GM18951 (cell line): ENCODE measurements around the gene AFM.

ENCODE experiments used
- POLR2A ChIP-seq: IDR thresholded peaks from 4 replicates; pipeline ENCODE4 v1.6.1; 2011; ENCODE audit warnings: mild to moderate bottlenecking; ENCODE audit not compliant: insufficient read length, insufficient read depth; ENCODE audit errors: extremely low read depth
- in situ Hi-C: fragments of 300-500 bp; cut with MboI; formaldehyde crosslinking; loops from one replicate; pipeline ENCODE4 v1.12.0; 2022; ENCODE audit warnings: low sequenced_read_pairs, mixed read lengths, inconsistent platforms; ENCODE audit not compliant: unreplicated experiment

AFM gene

DNA sequence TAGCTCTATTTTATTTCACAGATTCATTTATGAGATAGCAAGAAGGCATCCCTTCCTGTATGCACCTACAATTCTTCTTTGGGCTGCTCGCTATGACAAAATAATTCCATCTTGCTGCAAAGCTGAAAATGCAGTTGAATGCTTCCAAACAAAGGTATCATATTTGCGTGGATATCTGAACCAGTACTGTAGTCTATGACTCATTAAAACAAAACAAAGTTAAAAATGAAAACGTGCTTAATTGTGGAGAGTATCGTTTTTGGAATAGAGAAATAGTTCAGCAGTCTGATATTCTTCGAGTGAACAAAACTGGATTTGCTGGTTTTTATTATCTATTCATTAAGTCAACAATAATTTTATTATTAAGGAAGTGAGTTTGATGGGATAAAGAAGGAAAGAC is 39.3 kb upstream of the AFM start:
- in situ Hi-C loops: no loop called here
- no peak for TF ChIP-seq POLR2A

GRCh38 chr4:73443224-73443623 is 38.3 kb upstream of the AFM start:
- TF ChIP-seq POLR2A: no peak

DNA sequence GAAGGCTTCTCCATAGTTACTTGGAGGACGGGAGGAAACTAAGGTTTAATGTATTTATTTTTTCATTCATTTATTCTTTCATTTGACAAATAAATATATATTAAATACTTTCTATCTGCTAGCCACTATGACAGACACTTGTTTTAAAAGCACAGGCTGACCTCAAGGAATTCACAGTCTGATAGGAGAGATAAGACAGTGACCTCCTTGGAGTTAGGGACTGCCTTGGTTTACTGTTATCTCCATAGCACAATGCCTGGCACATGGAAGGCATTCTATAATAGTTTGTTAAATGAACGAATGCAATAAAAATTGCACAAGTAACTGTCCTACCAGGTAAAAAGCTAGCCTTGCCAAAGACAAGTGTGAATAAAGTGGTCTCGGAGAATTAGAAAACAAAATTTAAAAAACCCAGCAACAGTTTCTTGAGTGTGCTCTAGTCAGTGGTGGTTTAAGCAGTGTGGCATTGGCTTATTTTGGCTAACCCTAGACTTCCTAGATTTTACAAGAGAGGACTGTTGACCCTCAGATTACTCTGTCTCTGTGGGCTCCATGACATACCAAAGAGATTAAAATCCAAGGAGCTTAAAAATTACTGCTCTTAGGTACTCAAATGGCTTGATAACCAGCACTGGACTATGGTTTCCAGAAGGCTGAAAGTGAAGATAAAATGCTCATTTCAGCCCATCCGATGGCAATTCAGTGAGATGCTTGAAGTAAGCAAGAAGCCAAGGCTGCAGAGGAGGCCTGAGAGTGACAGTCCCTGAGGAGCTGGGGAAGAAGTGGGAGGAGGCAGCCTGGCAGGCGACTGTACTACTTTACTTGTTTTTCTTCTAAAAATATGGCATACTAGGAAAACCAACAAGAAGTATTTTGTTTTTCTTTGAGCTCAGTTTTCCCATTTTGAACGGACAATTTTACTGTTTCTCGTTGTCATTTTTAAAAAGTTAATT is 35.9 kb upstream of the AFM start:
- in situ Hi-C loops: no loop called here
- no peak for TF ChIP-seq POLR2A

More at GRCh38 chr4:73443224-73443623, 38.3 kb upstream of the AFM start:
- in situ Hi-C loops: no loop called here

DNA sequence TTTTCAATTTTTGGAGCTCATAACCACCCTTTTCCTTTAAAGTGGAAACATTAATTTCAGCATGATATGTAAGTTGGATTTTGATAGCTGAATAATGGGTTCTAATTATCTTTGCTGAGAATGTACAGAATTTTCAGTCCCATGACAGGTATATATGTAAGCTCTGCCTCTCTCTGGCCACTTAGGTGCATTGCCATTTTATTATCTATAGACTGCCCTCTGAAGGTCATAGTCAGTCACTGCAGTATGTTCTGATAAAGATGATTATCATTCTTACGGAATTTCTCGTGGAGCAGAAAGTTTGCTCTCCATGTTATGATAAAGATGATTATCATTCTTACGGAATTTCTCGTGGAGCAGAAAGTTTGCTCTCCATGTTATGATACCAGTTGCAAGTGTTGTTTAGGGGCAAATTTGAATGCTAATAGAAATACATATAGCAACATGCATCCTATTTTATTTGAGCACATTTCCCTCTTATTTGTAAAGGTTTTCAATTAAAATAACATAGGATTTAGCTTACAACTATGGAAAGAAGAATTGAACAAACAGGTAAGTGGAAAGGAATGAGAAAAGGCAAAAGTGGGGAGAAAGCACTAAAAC is 35.1 kb upstream of the AFM start:
- TF ChIP-seq POLR2A: no peak
- in situ Hi-C loops: no loop called here

- in situ Hi-C loops: no loop called here
Observed at GRCh38 chr4:73447671-73448070, 33.9 kb upstream of the AFM start.

DNA sequence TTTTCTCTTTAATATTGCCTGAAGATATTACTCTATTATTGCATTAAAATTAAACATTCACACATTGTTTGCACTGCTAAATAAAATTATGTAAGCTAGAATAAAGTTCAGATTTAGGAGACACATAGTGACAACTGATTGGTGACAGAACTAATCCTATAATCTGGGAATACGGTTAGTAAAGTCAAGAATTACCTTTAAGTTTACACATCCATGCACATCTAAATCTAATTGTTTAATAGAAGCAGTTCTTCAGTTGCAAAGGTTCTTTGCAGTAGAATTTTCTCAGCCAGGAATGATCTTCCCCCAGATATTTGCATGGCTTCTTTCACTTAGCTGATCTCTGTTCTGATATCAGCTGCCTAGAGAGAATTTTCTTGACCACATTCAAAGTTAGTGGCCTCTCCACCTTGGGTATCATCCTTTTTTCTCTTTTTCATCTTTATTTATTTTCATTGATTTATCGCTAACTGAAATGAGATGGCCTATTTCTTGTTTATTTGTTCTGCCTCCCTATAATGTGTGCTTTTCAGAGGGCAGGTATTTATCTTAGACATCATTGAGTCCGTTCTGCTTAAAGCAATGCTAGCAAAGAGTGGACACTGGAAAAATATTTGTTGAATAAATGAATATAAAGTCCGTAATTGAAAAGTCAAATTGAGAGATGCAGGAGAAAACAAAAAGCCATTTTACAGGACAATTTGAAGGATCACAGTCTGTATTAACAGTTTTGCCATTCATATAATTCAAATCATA is 32.9 kb upstream of the AFM start:
- in situ Hi-C loops: no loop called here
- no peak for TF ChIP-seq POLR2A

More at GRCh38 chr4:73447671-73448070, 33.9 kb upstream of the AFM start:
- no peak for TF ChIP-seq POLR2A

- TF ChIP-seq POLR2A: no peak
- in situ Hi-C loops: no loop called here
Observed at GRCh38 chr4:73450398-73451004, 31.0 kb upstream of the AFM start.

GRCh38 chr4:73451404-73451803 is 30.1 kb upstream of the AFM start:
- TF ChIP-seq POLR2A: no peak
- in situ Hi-C loops: no loop called here

- TF ChIP-seq POLR2A: no peak
- in situ Hi-C loops: no loop called here
Observed at GRCh38 chr4:73451981-73452747, 29.4 kb upstream of the AFM start.

GRCh38 chr4:73452953-73453700 is 28.4 kb upstream of the AFM start:
- no peak for TF ChIP-seq POLR2A
- in situ Hi-C loops: no loop called here

DNA sequence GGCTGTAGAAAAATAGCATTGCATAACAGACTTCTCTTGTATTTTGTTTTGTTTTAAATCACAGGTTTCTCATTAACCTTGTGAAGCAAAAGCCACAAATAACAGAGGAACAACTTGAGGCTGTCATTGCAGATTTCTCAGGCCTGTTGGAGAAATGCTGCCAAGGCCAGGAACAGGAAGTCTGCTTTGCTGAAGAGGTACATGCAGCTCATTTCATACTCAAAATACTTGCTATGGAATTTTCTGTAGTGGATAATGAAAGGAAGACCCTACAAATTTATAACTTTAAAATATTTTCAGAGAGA is 27.9 kb upstream of the AFM start:
- no peak for TF ChIP-seq POLR2A
- in situ Hi-C loops: no loop called here

GRCh38 chr4:73454920-73455319 is 26.6 kb upstream of the AFM start:
- TF ChIP-seq POLR2A: no peak
- in situ Hi-C loops: no loop called here
